Suprapubic skin (tissue), 3 donors: ENCODE data around the gene OR51B4.

Experiments
- CTCF ChIP-seq, 2 donors: fragments of 200-600 bp in 1 of 2; fragments of 450-650 bp in 1 of 2; sonication (generic) in 1 of 2; IDR thresholded peaks; one replicate each; pipeline ENCODE4 v1.5.1; 2016 to 2019; ENCODE audit warnings: antibody characterized with exemption in 2 of 2, mild to moderate bottlenecking in 1 of 2, moderate library complexity in 1 of 2
- POLR2A ChIP-seq, 2 donors: fragments of 450-650 bp; IDR thresholded peaks; one replicate each; pipeline ENCODE4 v1.6.1; 2017; ENCODE audit warnings: antibody characterized with exemption in 2 of 2, mild to moderate bottlenecking in 2 of 2, moderate library complexity in 2 of 2

GRCh38 chr11:5351208-5351607 lies 49.5 kb upstream of the OR51B4 start, which contains the start of gene OR51B6:
- TF ChIP-seq CTCF (IDR thresholded peaks at IDR 0.05): no peak
- TF ChIP-seq POLR2A (IDR thresholded peaks at IDR 0.05): no peak
